GM18508 (cell line): ENCODE data around the gene IL27RA.

Experiments used
- ATAC-seq: cut with Tn5 transposase; IDR thresholded peaks from one replicate; pipeline ENCODE4 v1.9.1; 2021; ENCODE audit warnings: moderate number of reproducible peaks; ENCODE audit not compliant: insufficient read depth, unreplicated experiment

IL27RA gene

GRCh38 chr19:14102756-14103155, 71.2 kb downstream of the IL27RA start:
- no peak for ATAC-seq
